Activated CD4-positive, alpha-beta T cell treated with anti-CD3 and anti-CD28 coated beads, Interleukin-2, amount 10 ng/mL, durations not matched to agents 24 days and 14 days (primary cell): Measurements from ENCODE around the gene DNAAF1. TPM values are rescaled to one million over a fixed set of nuclear protein-coding genes. Genes with fewer than 3 reads are reported as not detected.
"Not testable (repeated sequence)": the region's sequence is repeated elsewhere in the genome, so short reads cannot be mapped to it uniquely, and the experiment has no call there.

ENCODE experiments used
- DNase-seq: peaks from one replicate; pipeline ENCODE4 v3.0.0; 2022
- H3K27ac Mint-ChIP-seq: one replicate; pipeline ENCODE4 v1.8.0; 2022; ENCODE audit warnings: mild to moderate bottlenecking, mixed read lengths
- H3K27me3 Mint-ChIP-seq: one replicate; pipeline ENCODE4 v1.8.0; 2022; ENCODE audit warnings: mixed read lengths
- H3K36me3 Mint-ChIP-seq: one replicate; pipeline ENCODE4 v1.8.0; 2022; ENCODE audit warnings: low read depth, mild to moderate bottlenecking, mixed read lengths
- H3K4me1 Mint-ChIP-seq: one replicate; pipeline ENCODE4 v1.8.0; 2021; ENCODE audit warnings: mixed read lengths
- H3K4me3 Mint-ChIP-seq: one replicate; pipeline ENCODE4 v1.8.0; 2022; ENCODE audit warnings: mild to moderate bottlenecking, moderate library complexity, mixed read lengths
- H3K9me3 Mint-ChIP-seq: one replicate; pipeline ENCODE4 v1.8.0; 2021; ENCODE audit warnings: mixed read lengths
- intact Hi-C: fragments of 100-400 bp; cut with micrococcal nuclease; formaldehyde crosslinking; loops from one replicate; pipeline ENCODE4 v1.15.1; 2023
- total RNA-seq: library from RNA; stranded (reverse); gene quantifications from 2 replicates; pipeline ENCODE4 v1.2.3, GENCODE V29; 2022

The DNAAF1 gene
- total RNA-seq, 1 donor from 2014 or later, result not detected

DNA sequence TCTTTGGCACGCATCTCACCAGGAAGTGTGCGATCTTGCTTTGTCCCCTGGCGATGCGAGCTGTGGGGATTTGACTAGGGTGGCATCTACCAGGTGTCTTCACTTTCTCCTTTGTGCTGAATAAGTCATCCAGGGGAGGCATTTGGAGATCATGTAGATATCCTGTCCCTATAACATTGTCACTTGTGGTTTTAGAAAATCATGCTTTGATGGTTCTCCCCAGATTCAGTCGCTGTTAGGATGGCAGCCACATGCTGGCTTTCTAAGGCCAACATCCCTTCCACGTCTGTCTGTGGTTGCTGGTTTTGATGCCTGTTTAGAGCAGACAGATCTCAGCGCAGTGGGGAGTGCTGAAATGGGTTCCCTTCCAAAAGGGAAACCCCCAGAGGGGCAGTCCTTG lies 48.4 kb downstream of the DNAAF1 start:
- Mint-ChIP-seq H3K27ac (peak overlapping the region; percentile 71), H3K4me1 (peaks cover 17% of the 10 kb centered on the region)

GRCh38 chr16:84194018-84194417 lies 48.9 kb downstream of the DNAAF1 start:
- H3K9me3 Mint-ChIP-seq, result no peaks in the 10 kb centered on the region
- H3K36me3 Mint-ChIP-seq, result no peaks in the 10 kb centered on the region
- H3K27ac Mint-ChIP-seq, result peak overlapping the region; percentile 71
- intact Hi-C loops, result no loop called here
- peaks cover 17% of the 10 kb centered on the region for H3K4me1 Mint-ChIP-seq
- peaks cover 1% of the 10 kb centered on the region for H3K27me3 Mint-ChIP-seq
- H3K4me3 Mint-ChIP-seq, result peak overlapping the region; percentile 39
- DNase-seq, result no peak

More for the DNA sequence above, 48.4 kb downstream of the DNAAF1 start:
- DNase-seq, result peak; percentile 68
- H3K9me3 Mint-ChIP-seq, result no peaks in the 10 kb centered on the region
- H3K27me3 Mint-ChIP-seq, result no peaks in the 10 kb centered on the region
- no peaks in the 10 kb centered on the region for H3K36me3 Mint-ChIP-seq
- intact Hi-C loops, result no loop called here
- H3K4me3 Mint-ChIP-seq, result peak overlapping the region; percentile 39

DNA sequence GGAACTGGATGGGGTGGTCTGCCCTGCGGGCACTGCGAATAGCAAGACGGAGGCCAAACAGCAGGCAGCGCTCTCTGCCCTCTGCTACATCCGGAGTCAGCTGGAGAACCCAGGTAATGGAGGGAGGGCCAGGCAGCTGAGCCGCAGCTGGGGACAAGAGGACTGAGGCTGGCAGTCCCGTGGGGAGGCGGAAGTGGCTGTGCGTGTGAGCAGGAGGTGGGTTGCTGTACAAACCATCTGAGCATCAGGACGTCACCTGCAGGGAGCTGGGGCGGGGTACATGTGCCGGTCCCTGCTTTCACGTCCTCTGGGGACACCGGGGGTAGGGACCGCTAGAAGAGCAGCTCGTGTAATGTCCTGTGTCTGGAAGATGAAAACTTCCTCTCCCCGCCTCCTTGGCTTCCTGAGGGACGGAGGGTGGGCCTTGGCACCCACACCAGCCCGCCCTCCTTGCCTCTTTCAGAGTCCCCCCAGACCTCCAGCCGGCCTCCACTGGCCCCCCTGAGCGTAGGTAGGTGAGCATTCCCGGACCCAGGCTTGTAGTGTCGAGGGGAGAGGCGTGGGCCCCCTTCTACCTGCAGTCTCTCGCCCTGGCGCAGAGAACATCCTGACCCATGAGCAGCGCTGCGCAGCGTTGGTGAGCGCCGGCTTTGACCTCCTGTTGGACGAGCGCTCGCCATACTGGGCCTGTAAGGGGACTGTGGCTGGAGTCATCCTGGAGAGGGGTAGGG lies 49.5 kb downstream of the DNAAF1 start:
- Mint-ChIP-seq H3K4me3 (no peak overlapping the region), H3K36me3 (no peaks in the 10 kb centered on the region), H3K4me1 (peaks cover 17% of the 10 kb centered on the region), H3K27ac (peak overlapping the region; percentile 19), H3K9me3 (no peaks in the 10 kb centered on the region), H3K27me3 (peaks cover 2% of the 10 kb centered on the region)
- intact Hi-C loops, result no loop called here
- peak; percentile 82 for DNase-seq

- Mint-ChIP-seq H3K4me3 (no peak overlapping the region), H3K36me3 (no peaks in the 10 kb centered on the region), H3K27me3 (peaks cover 2% of the 10 kb centered on the region), H3K27ac (no peak overlapping the region), H3K4me1 (peaks cover 17% of the 10 kb centered on the region), H3K9me3 (no peaks in the 10 kb centered on the region)
- DNase-seq, result no peak
- intact Hi-C loops, result no loop called here
Observed at GRCh38 chr16:84195201-84196093, 50.3 kb downstream of the DNAAF1 start.

DNA sequence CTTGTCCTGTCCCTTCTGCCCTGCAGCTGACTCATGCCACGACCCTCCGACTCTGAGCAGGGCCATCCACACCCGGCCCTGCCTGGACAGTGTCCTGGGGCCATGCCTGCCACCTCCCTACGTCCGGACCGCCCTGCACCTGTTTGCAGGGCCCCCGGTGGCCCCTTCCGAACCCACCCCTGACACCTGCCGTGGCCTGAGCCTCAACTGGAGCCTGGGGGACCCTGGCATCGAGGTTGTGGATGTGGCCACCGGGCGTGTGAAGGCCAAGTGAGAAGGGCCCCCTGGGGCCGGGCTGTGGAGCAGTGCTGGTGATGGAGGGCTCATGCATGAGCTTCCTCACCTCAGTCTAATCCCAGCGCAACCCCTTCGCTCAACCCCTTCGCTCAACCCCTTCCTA lies 51.0 kb downstream of the DNAAF1 start:
- Mint-ChIP-seq H3K4me3 (no peak overlapping the region), H3K9me3 (no peaks in the 10 kb centered on the region), H3K36me3 (no peaks in the 10 kb centered on the region), H3K27me3 (peaks cover 2% of the 10 kb centered on the region), H3K27ac (no peak overlapping the region), H3K4me1 (peaks cover 17% of the 10 kb centered on the region)
- no peak for DNase-seq
- intact Hi-C loops, result no loop called here

DNA sequence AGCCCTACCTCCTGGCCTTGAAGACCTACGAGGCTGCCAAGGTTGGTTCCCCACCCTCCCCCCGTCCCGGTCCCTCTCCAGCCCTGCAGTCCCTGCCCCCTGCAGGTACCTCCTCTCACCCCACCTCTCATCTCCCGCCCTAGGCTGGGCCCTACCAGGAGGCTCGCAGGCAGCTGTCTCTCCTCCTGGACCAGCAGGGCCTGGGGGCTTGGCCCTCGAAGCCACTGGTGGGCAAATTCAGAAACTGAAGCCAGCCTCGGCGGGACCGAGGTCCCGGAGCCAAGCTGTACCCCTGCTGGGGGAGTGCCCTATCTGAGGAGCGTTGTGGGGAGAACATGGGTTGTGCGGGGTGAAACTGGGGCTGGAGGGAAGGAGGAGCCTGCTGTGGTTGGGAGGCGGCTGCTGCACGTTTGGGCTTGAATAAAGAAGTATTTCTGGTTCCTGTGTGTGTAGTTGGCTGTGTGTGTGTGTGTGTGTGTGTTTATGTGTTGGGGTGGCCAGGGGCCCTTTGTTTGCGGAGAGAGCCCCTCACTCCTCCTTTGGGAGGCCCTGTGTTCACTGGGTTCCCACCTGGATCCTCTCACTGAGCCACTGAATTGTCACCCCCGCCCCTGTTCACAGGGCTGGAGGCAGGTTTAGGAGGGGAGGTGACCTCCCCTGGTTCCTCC lies 51.8 kb downstream of the DNAAF1 start:
- no peak overlapping the region for H3K27ac Mint-ChIP-seq
- peaks cover 17% of the 10 kb centered on the region for H3K4me1 Mint-ChIP-seq
- no peak overlapping the region for H3K4me3 Mint-ChIP-seq
- intact Hi-C loops, result no loop called here
- no peaks in the 10 kb centered on the region for H3K36me3 Mint-ChIP-seq
- peaks cover 2% of the 10 kb centered on the region for H3K27me3 Mint-ChIP-seq
- no peaks in the 10 kb centered on the region for H3K9me3 Mint-ChIP-seq
- DNase-seq, result no peak

DNA sequence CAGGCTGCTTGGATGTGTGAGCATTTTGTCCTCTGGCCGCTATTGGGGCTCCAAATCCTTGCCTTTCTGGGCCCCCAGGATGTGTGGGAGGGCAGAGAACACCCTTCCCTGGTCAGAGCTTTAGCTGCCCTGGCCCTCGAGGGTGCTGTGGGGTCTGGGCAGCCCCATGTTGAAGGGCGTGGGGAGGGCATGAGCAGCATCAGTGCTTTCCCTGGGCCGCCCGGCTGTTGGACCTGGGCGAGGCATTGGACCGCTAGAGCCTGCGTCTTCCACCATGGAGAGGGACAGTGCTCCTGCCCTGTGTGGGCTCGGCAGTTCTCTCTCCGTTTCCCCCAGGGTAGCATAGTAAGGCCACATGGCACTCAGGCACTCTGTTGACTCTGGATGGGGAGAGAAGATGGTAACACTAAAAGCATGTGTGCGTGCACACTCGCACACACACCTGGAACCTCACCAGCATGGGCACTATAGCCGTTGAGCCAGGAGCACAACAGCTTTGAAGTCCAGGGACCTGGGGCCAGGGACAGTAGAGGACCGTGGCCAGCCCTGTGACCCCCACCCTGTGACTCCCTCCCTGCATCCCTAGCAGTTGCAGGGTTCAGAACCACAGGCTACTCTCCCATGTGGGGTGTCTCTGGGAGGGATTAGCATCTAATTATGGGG lies 52.5 kb downstream of the DNAAF1 start:
- intact Hi-C loops, result no loop called here
- Mint-ChIP-seq H3K36me3 (no peaks in the 10 kb centered on the region), H3K4me3 (no peak overlapping the region), H3K4me1 (peaks cover 17% of the 10 kb centered on the region), H3K27me3 (peaks cover 2% of the 10 kb centered on the region), H3K27ac (no peak overlapping the region), H3K9me3 (no peaks in the 10 kb centered on the region)
- DNase-seq, result no peak

- no peak overlapping the region for H3K4me3 Mint-ChIP-seq
- no peak for DNase-seq
- no peak overlapping the region for H3K27ac Mint-ChIP-seq
- H3K4me1 Mint-ChIP-seq, result peaks cover 13% of the 10 kb centered on the region
- intact Hi-C loops, result no loop called here
- H3K9me3 Mint-ChIP-seq, result no peaks in the 10 kb centered on the region
- H3K27me3 Mint-ChIP-seq, result peaks cover 2% of the 10 kb centered on the region
- H3K36me3 Mint-ChIP-seq, result no peaks in the 10 kb centered on the region
Observed at GRCh38 chr16:84198401-84198800, 53.3 kb downstream of the DNAAF1 start.

DNA sequence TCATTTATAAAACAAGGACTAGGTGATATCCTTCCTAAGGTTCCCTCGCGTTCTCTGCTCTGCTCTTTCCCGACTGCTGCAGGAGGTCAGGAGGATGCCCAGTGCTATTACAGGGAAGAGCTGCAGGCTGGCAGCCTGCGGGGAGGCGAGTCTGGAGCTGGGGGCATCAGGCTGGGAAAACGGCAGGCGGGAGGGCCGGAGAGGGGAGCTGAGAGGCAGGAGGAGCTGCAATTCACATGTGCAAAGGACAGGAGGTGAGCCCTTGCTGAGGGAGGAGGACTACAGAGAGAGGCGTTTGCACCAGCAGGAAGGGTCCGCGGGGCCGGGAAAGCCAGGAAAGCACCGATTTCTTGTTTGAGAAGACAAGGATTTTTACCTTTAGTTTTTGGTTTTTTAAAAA lies 54.0 kb downstream of the DNAAF1 start:
- peaks cover 2% of the 10 kb centered on the region for H3K27me3 Mint-ChIP-seq
- H3K4me3 Mint-ChIP-seq, result no peak overlapping the region
- H3K27ac Mint-ChIP-seq, result no peak overlapping the region
- peaks cover 7% of the 10 kb centered on the region for H3K4me1 Mint-ChIP-seq
- no peaks in the 10 kb centered on the region for H3K36me3 Mint-ChIP-seq
- DNase-seq, result no peak
- H3K9me3 Mint-ChIP-seq, result no peaks in the 10 kb centered on the region
- intact Hi-C loops, result no loop called here

DNA sequence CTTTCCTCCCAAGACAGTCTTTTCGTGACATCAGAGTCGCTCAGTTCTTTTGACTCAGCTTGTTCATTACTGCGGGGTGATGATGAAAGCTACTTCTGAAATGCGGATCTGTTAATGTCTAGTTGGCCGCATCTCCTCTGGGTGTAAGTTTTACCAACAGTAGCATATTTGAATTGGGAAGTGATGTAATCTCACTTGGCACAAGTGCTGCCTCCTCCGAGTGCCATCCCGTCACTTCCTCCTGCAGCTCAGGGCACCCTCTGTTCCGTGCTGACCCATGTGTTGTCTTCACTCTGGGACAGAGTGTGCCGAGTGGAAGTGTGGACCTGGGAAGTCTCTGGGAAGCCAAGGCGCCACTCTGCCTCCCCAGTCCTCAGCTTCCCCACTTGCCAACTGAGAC lies 54.8 kb downstream of the DNAAF1 start:
- Mint-ChIP-seq H3K27ac (no peak overlapping the region), H3K36me3 (no peaks in the 10 kb centered on the region), H3K4me3 (no peak overlapping the region), H3K9me3 (no peaks in the 10 kb centered on the region), H3K27me3 (peaks cover 2% of the 10 kb centered on the region), H3K4me1 (no peaks in the 10 kb centered on the region)
- intact Hi-C loops, result no loop called here
- DNase-seq, result no peak

GRCh38 chr16:84204551-84204950 lies 59.4 kb downstream of the DNAAF1 start:
- not testable (repeated sequence) for H3K27me3 Mint-ChIP-seq

GRCh38 chr16:84205123-84205522 lies 60.0 kb downstream of the DNAAF1 start:
- H3K4me3 Mint-ChIP-seq, H3K36me3 Mint-ChIP-seq, H3K27me3 Mint-ChIP-seq, DNase-seq, intact Hi-C loops, H3K9me3 Mint-ChIP-seq, H3K4me1 Mint-ChIP-seq, H3K27ac Mint-ChIP-seq: not testable (repeated sequence)

More at GRCh38 chr16:84204551-84204950, 59.4 kb downstream of the DNAAF1 start:
- H3K27ac Mint-ChIP-seq, H3K4me1 Mint-ChIP-seq, H3K36me3 Mint-ChIP-seq, H3K9me3 Mint-ChIP-seq, H3K4me3 Mint-ChIP-seq, intact Hi-C loops, DNase-seq: not testable (repeated sequence)

GRCh38 chr16:84205976-84206691 lies 61.0 kb downstream of the DNAAF1 start:
- no peak overlapping the region for H3K4me3 Mint-ChIP-seq
- no peak for DNase-seq
- H3K9me3 Mint-ChIP-seq, result no peaks in the 10 kb centered on the region
- no peaks in the 10 kb centered on the region for H3K27me3 Mint-ChIP-seq
- intact Hi-C loops, result no loop called here
- no peaks in the 10 kb centered on the region for H3K36me3 Mint-ChIP-seq
- no peaks in the 10 kb centered on the region for H3K4me1 Mint-ChIP-seq
- no peak overlapping the region for H3K27ac Mint-ChIP-seq
